ENCODE data around the gene CELF2. TPM values are rescaled to one million over a fixed set of nuclear protein-coding genes. Genes with fewer than 3 reads are reported as not detected.
A peak's percentile ranks its signal among the peaks of the same experiment; 100 is the strongest.

CELF2 gene
- total RNA-seq, 1 donor from 2014 or later: 68.3 TPM

DNA sequence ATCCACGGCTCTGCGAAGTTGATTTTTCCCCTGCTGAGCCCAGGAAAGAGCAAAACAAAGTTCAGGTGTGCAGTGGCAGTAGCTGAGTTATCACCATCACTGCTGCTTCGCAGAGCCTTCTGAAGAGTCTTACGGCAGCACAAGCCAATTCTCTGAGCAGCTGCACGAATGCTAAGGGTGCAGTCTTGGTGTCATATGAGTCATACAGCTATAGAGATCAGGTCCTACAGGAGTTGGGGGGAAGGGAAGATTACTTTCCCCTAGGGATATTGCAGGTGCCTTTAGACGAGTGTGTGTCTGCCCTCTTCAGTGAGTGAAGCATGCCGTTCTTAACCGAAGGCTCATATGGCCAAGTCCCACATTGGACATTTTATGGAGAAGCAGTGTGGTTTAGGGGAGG, 227.8 kb downstream of the CELF2 start:
- DNase-seq (no peak), ATAC-seq (no peak)
- intact Hi-C loops (cut with micrococcal nuclease): no loop called here

- no peak for DNase-seq
- no peak for ATAC-seq
- intact Hi-C loops (cut with micrococcal nuclease): no loop called here
Observed at GRCh38 chr10:11245981-11246590, 228.4 kb downstream of the CELF2 start.

DNA sequence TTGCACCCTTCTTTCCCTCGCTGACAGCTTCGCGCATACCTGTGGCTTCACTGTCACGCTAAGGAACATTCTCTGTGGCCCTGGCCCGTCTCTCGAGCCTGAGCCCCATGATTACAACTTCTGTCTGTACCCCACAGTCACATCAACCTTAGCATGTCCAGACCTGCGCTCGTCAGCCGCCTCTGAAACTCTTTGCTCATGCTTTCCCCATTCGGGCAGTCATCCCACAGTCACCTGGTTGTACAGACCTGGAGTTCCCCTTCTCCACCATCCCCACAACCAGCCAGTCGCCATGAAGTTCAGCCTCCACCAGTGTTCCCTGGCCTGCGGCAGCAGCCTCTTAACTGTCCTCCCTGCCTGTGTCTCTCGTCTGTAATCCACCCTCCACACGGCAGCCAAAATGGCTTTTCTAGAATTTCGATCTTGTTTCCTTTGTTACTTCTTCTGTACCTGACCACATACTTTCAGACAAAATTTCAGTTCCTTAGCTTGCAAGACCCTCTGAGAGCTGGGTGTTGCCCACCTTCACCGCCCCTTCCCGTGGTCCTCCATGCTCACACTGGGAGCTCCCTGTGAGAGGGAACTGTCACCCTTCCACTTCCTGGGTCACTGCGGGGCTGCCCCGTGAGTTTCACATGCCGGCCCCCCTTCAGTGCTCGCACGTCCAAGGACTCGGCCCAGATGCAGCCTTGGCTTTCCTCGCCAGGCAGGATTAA, 229.2 kb downstream of the CELF2 start:
- ATAC-seq: no peak
- intact Hi-C loops (cut with micrococcal nuclease): no loop called here
- DNase-seq: no peak

DNA sequence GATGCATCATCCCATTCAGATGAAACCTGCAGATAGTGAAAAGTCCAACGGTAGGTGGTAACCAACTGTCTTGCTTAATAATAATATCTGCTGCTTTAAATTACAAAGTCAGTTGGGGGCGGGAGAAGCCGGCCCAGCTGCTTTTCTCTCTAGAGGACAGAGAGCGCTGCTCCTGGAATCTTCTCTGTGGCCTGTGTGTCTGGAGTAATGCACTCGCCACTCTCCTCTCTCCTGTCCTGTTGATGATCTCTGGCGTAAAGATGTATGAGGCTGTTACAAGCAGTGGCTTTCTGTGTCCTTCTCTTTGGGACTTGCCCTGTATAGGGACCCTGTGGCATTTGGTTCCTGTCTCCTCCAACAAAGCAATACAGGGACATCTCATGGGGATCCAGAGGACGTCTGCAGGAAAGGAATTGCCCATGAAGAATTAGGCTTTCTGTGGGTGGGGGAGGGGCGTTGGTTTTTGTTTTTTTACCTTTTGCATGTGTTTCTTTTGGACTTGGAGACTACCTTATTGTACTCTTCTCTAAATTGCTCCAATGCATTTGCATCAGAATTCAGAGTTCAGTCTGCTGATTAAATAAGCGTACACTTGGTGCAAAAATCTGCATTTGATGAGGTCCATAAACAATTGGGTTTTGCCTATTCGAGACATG, 231.6 kb downstream of the CELF2 start:
- DNase-seq: no peak
- ATAC-seq: peak; percentile 34
- intact Hi-C loops (cut with micrococcal nuclease): no loop called here

GRCh38 chr10:11249808-11250195, 232.1 kb downstream of the CELF2 start:
- intact Hi-C loops (cut with micrococcal nuclease): no loop called here
- DNase-seq (no peak), ATAC-seq (no peak)

- intact Hi-C loops (cut with micrococcal nuclease): no loop called here
- no peak for ATAC-seq
- DNase-seq: no peak
Observed at GRCh38 chr10:11250304-11250703, 232.6 kb downstream of the CELF2 start.

DNA sequence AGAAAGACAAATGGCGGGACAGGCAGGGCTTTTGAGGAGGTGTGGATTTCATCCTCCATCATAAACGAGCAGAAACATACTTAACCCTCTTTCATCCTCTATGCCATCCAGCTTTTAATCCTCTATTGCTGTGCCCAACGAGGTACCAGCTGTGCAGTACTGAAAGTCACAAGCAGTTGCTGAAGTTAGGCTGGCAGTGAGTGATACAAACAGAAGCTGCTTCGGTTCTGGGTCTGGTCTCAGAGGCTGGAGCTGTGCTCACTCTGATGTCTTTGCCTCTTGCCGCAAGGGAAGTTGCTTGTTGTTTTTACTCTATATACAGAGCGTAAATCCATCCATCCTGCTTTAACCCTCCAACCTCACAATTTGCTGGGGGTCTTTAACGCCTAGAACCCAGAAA, 235.2 kb downstream of the CELF2 start:
- no peak for DNase-seq
- intact Hi-C loops (cut with micrococcal nuclease): no loop called here
- no peak for ATAC-seq

- ATAC-seq: no peak
- intact Hi-C loops (cut with micrococcal nuclease): no loop called here
- no peak for DNase-seq
Observed at GRCh38 chr10:11253385-11254002, 235.8 kb downstream of the CELF2 start.

- intact Hi-C loops (cut with micrococcal nuclease): no loop called here
- ATAC-seq (no peak), DNase-seq (no peak)
Observed at GRCh38 chr10:11255156-11255555, 237.5 kb downstream of the CELF2 start.

- DNase-seq: peak; percentile 70
- intact Hi-C loops (cut with micrococcal nuclease): no loop called here
- peak; percentile 57 for ATAC-seq
Observed at GRCh38 chr10:11255796-11256444, 238.2 kb downstream of the CELF2 start.

GRCh38 chr10:11256896-11257295, 239.2 kb downstream of the CELF2 start:
- ATAC-seq (no peak), DNase-seq (no peak)
- intact Hi-C loops (cut with micrococcal nuclease): no loop called here

DNA sequence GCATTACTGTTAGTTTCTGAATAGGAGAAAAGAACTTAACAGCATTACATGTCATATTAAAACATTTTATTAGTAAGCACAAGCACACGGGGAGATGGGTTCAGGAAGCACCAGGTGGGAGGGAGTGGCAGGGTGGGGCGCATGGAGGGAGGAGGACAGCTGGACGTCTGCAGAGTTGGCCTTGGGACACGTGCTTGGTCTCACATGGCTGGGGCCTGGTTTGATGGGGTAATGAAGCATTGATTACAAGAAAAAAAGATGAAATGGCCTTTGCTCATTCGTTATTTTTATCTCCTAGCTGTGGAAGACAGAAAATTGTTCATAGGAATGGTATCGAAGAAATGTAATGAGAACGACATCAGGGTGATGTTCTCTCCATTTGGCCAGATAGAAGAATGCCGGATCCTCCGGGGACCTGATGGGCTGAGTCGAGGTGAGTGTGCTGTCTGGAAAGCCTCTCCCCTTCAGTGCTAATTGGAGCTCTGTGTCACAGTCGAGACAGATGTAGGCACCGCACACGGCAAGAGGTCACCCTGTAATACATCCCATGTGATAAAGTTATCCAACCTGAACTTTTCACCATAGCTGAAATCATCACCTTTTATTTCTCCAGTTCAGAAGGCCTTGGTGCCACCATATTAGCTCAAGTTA, 239.9 kb downstream of the CELF2 start:
- intact Hi-C loops (cut with micrococcal nuclease): no loop called here
- DNase-seq (no peak), ATAC-seq (no peak)

DNA sequence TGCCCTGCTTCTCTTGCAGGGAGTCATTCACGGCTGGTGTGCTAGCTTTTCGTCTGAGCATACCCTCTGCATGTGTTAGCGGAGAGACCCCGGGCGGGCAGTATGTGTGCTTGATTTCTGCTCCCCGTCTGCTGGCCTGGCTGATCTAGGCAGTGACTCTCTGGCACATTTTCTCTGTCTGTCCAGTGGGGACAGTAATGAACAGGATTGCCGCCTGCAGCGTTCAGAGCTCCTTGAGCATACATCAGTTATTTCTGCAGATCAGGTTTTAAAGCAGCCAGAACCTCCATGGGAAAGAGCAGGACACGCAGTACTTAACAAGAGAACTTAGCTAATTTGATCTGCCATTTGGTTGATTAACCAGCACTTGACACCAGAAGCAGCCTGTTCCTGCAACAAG, 242.5 kb downstream of the CELF2 start:
- ATAC-seq (peak; percentile 10), DNase-seq (no peak)
- intact Hi-C loops (cut with micrococcal nuclease): loop anchor here (10.0 kb wide), 2 partner anchors 55 to 225 kb away; no protein-coding TSS in a partner anchor

GRCh38 chr10:11261143-11261542, 243.5 kb downstream of the CELF2 start:
- no peak for DNase-seq
- ATAC-seq: no peak
- intact Hi-C loops (cut with micrococcal nuclease): loop anchor here (10.0 kb wide), 2 partner anchors 56 to 226 kb away; no protein-coding TSS in a partner anchor

DNA sequence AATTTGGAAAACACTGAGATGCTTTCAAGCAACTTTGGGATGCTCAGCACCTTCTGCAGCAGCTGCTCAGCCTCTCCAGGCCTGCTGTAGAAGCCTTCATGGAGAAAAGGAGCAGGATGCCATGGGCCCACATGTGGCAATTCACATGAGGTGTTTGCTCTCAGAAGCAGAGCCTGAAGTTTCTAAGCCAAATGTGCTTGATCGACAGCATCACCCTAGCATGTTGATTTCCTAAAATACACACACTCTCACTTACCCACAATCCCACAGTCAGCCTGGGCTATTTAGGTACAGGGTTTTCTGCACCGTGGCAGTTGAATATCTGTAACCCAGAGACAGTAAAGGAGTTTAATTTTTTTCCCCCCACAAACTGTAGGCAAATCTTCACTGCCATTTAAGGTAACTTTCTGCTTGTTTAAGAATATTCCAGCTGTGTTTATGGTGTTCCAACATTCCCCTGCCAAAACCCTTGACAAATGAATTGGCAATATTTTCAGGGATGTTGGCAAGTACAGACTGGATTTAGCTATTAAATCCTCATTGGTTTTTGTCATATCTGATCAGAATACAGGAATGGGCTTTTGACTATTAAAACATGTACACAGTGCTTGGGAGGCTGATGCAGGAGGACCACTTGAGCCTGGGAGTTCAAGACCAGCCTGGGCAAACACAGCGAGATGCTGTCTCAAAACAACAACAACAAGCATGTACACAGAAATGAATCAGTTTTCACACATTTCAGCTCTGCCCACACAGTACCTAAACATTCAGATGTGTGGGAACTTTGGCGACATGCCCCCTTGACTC, 244.2 kb downstream of the CELF2 start:
- DNase-seq (no peak), ATAC-seq (peak; percentile 89)
- intact Hi-C loops (cut with micrococcal nuclease): loop anchor here (10.0 kb wide), 2 partner anchors 57 to 227 kb away; no protein-coding TSS in a partner anchor

GRCh38 chr10:11262494-11263345, 245.0 kb downstream of the CELF2 start:
- intact Hi-C loops (cut with micrococcal nuclease): loop anchor here (10.0 kb wide), 2 partner anchors 58 to 228 kb away; no protein-coding TSS in a partner anchor
- DNase-seq (no peak), ATAC-seq (peak; percentile 73)

DNA sequence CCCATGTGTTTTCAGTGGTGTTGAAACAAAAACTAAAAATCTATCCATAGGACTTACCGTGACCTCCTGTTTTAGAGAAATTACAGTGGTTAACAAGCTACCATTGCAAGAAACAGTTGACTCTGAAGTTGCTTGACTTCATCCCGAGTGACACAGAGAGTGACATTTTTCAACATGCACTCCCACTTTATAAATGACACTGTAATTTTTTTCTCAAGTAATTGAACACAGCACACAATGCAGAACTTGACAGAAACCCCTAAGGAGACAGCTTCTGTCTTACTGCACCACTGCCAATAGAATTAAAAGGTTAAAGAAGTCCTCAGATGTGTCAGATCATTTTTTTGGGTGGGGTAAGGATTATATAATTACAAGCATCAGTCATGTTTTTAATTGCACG, 246.1 kb downstream of the CELF2 start:
- no peak for DNase-seq
- intact Hi-C loops (cut with micrococcal nuclease): loop anchor here (10.0 kb wide), 2 partner anchors 59 to 229 kb away; no protein-coding TSS in a partner anchor
- ATAC-seq: no peak
